GM12864 (cell line): ENCODE measurements around the gene TMEM132D.

Experiments used
- DNase-seq: peaks from one replicate; pipeline ENCODE4 v3.0.0-alpha.2; 2011; ENCODE audit warnings: low read depth
- H3K4me3 ChIP-seq: 2 replicates; pipeline ENCODE4 v1.5.1; 2011; ENCODE audit warnings: mild to moderate bottlenecking, low read depth, low read length, control low read depth
- TF ChIP-seq, protein P1 (sequence below): IDR thresholded peaks from 2 replicates; pipeline ENCODE4 v1.5.1; 2011; ENCODE audit warnings: low read depth, mild to moderate bottlenecking, moderate library complexity, low read length, control low read depth, inconsistent platforms; ENCODE audit errors: missing control alignments

Gene TMEM132D

DNA sequence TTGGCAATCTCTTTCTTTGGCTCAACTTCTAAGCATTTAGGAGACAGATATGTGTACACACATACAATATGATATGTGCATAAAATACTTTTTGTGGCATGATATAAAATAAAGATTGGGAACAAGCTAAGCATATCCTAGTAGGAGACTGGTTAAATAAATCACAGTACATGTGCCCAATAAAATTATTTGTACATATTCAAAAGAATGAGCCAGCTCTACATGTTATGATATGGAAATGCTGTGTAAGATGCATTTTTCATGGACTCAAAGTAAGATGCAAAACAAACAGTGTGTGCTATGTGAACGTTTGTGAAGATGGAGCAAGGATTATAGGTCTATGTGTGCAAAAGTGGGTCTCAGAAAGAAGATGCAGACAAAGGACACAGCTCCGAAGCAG, 311.4 kb downstream of the TMEM132D start:
- no peak for DNase-seq
- H3K4me3 ChIP-seq, result no peak overlapping the region
- TF ChIP-seq, protein P1, sequence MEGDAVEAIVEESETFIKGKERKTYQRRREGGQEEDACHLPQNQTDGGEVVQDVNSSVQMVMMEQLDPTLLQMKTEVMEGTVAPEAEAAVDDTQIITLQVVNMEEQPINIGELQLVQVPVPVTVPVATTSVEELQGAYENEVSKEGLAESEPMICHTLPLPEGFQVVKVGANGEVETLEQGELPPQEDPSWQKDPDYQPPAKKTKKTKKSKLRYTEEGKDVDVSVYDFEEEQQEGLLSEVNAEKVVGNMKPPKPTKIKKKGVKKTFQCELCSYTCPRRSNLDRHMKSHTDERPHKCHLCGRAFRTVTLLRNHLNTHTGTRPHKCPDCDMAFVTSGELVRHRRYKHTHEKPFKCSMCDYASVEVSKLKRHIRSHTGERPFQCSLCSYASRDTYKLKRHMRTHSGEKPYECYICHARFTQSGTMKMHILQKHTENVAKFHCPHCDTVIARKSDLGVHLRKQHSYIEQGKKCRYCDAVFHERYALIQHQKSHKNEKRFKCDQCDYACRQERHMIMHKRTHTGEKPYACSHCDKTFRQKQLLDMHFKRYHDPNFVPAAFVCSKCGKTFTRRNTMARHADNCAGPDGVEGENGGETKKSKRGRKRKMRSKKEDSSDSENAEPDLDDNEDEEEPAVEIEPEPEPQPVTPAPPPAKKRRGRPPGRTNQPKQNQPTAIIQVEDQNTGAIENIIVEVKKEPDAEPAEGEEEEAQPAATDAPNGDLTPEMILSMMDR, result no peak

DNA sequence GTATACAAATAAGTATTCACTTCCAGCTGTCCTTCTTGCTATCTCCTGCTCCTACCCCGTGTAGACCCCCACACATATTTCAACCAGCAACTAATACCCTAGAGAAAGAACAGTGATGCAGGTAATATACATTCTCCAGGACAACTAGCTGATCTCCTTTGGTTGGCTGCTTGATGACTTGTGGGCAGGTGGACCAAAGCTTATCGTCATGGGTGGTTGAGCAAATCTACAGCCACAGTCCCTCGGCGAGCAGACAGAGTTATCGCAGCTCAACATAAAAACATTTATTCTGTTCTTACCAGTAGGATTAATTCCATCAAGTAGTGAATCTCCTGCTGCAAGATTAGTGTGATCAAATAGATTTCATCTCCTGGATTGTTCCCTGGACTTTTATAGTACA, 314.3 kb downstream of the TMEM132D start:
- TF ChIP-seq, protein P1, result no peak
- no peak overlapping the region for H3K4me3 ChIP-seq
- no peak for DNase-seq

DNA sequence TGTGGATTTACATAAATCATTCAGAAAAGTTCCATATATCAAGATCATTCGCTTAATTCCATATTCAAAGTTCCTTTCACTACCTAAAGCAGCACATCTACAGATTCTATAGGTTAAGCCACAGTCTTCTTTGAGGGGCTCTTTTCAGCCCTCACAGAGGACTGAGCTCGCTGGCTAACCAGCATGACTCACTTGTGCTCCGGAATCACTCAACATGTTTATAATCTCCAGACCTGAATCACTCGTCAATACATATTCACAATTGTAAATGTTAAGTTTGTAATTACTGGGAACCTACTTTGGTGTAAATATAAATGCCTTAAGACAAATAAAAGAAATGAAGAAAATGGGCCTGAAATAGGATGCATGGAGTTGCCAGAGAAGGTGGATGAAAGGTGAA, 315.7 kb downstream of the TMEM132D start:
- TF ChIP-seq, protein P1, result no peak

DNA sequence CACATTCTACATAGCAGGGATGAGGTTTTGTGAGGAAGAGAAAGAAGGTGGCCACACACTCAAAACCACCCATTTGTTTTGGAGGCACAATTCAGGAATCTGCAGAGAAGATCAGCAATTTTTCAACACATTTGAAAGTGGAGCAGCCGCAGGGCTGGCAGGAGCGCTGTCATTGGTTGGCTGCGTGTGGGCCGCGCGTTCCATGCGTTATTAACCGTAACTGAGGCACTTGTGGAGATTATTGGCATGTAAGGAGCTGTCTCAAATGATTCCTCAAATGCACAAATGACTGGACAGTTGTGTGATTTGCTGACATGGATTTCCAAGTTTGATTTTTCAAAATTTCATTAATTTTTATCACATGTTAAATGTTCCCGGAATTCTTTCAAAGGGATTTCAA, 318.5 kb downstream of the TMEM132D start:
- H3K4me3 ChIP-seq, result no peak overlapping the region
- no peak for DNase-seq
- TF ChIP-seq, protein P1, result no peak

More for the DNA sequence above, 315.7 kb downstream of the TMEM132D start:
- no peak for DNase-seq
- H3K4me3 ChIP-seq, result no peak overlapping the region

DNA sequence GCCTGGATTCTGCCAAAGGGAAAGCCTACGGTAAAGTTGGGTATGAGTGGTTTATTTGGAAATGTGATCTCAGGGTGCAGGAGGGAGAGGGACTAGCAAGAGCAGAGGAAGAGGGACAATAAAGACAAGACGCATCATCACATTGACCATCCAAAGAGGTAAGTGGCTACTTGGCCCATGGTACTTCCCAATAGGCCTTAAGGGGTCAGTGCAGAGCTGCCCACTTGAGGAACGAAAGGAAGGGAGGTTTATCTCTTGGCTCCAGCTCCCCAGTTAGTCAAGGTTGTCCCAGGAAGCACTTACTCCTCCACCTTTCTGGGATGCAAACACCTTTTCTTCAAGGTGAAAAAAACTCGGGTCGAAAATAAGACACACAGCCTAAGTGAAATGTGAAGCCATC, 323.9 kb downstream of the TMEM132D start:
- TF ChIP-seq, protein P1, result no peak
- no peak overlapping the region for H3K4me3 ChIP-seq
- no peak for DNase-seq

DNA sequence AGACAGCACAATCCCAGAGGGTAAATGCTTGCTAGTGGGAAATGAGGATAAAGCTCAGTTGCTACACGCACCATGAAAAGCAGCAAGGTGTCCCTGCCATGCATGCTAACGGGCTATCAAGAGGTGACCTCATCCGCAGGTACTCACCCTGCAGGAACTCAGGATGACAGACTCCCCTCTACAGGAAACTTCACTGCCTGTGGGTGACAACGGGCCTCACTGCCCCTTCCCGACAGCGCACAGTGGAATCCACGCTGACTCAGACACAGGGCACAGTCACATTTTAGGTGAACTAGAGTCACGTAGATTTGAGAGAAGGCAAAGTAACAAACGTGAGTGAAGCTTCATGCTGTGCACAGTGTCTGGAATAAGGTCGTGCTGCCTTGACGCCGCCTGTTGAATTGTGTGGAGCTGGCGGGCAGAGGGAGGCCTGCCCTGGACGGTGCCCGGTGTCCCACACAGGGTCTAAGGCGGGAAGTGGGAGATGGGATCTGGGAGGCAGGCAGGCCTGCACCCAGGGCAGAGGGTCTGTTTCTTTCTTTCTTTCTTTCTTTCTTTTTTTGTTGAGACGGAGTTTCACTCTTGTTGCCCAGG, 331.8 kb downstream of the TMEM132D start:
- TF ChIP-seq, protein P1, result no peak
- no peak for DNase-seq
- no peak overlapping the region for H3K4me3 ChIP-seq

DNA sequence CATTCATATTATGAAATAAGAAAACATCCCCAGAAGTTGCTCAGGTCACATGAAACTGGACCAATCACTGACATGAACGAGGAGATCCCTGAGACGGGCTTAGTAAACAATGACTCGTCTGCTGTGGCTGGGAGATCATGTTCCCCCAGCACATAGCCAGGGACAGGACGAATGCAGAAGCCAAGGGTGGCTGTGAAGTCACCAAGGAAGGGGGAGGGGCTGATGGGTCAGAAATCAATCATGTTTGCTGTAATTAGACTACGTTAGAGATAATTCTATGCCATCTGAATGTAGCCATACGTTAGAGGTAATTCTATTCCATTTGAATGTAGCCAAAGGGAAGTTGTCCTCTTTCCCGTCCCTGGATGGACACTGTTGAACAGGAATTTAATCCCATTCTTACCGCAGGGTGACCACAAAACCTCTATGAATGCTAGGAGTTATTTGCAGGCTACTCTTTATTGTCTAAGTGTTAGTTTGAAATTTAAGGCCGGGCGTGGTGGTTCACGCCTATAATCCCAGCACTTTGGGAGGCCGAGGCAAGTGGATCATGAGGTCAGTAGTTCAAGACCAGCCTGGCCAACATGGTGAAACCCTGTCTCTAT, 332.9 kb downstream of the TMEM132D start:
- TF ChIP-seq, protein P1, result no peak
- no peak overlapping the region for H3K4me3 ChIP-seq
- DNase-seq, result no peak
